Neuronal stem cell (in vitro differentiated cells): ENCODE results near the gene IGLL5.
A peak's percentile ranks its signal among the peaks of the same experiment; 100 is the strongest.

ENCODE experiments used
- DNase-seq: peaks from one replicate; pipeline ENCODE4 v3.0.0-alpha.2; 2013; ENCODE audit warnings: low spot score
- H2AFZ ChIP-seq: one replicate; pipeline ENCODE4 v1.6.1; 2013; ENCODE audit warnings: mild to moderate bottlenecking, low read length, inconsistent platforms
- H2AK5ac ChIP-seq: 2 replicates; pipeline ENCODE4 v1.6.1; 2013; ENCODE audit warnings: low read depth, mild to moderate bottlenecking, inconsistent platforms, low read length, moderate library complexity, mixed read lengths
- H2BK120ac ChIP-seq: 2 replicates; pipeline ENCODE4 v1.6.1; 2013; ENCODE audit warnings: low read depth, mild to moderate bottlenecking, inconsistent platforms, low read length, moderate library complexity, mixed read lengths
- H2BK12ac ChIP-seq: one replicate; pipeline ENCODE4 v1.6.1; 2013; ENCODE audit warnings: low read length, inconsistent platforms
- H2BK15ac ChIP-seq: 2 replicates; pipeline ENCODE4 v1.6.1; 2013; ENCODE audit warnings: mild to moderate bottlenecking, low read length, inconsistent platforms, mixed read lengths
- H2BK5ac ChIP-seq: one replicate; pipeline ENCODE4 v1.6.1; 2013; ENCODE audit warnings: inconsistent platforms, mild to moderate bottlenecking, low read length, moderate library complexity
- H3K14ac ChIP-seq: one replicate; pipeline ENCODE4 v1.6.1; 2013; ENCODE audit warnings: low read length, inconsistent platforms
- H3K18ac ChIP-seq: 2 replicates; pipeline ENCODE4 v1.6.1; 2013; ENCODE audit warnings: low read length, inconsistent platforms
- H3K23ac ChIP-seq: 2 replicates; pipeline ENCODE4 v1.6.1; 2013; ENCODE audit warnings: low read depth, mild to moderate bottlenecking, mixed read lengths, low read length, inconsistent platforms; ENCODE audit not compliant: poor library complexity
- H3K27ac ChIP-seq: replicated peaks from 3 replicates; pipeline ENCODE4 v1.5.1; 2013; ENCODE audit warnings: low read length, inconsistent platforms
- H3K27me3 ChIP-seq, 3 experiments: 2 replicates each; pipeline ENCODE4 v1.6.1; 2013; ENCODE audit warnings: low read length in 3 of 3, mild to moderate bottlenecking in 2 of 3, inconsistent platforms in 1 of 3, low read depth in 1 of 3, mixed read lengths in 1 of 3, moderate library complexity in 1 of 3; ENCODE audit not compliant: control insufficient read depth in 3 of 3, insufficient read depth in 3 of 3
- H3K36me3 ChIP-seq, 2 donors: replicated peaks in 1 of 2; 2 replicates each; pipeline ENCODE4 v1.6.1; 2013; ENCODE audit warnings: low read length in 2 of 2; ENCODE audit not compliant: control insufficient read depth in 2 of 2, insufficient read depth in 2 of 2
- H3K4ac ChIP-seq: 2 replicates; pipeline ENCODE4 v1.6.1; 2013; ENCODE audit warnings: inconsistent platforms, mild to moderate bottlenecking, low read length, moderate library complexity
- H3K4me1 ChIP-seq, 2 donors: 1 replicate in 1 of 2; 2 replicates in 1 of 2; pipeline ENCODE4 v1.6.1; 2013; ENCODE audit warnings: low read length in 2 of 2, low read depth in 1 of 2; ENCODE audit not compliant: control insufficient read depth in 2 of 2, insufficient read depth in 1 of 2
- H3K4me2 ChIP-seq: one replicate; pipeline ENCODE4 v1.6.1; 2013; ENCODE audit warnings: mild to moderate bottlenecking, low read length, inconsistent platforms; ENCODE audit not compliant: insufficient read depth, poor library complexity, severe bottlenecking
- H3K4me3 ChIP-seq, 2 donors: 2 replicates each; pipeline ENCODE4 v1.5.1; 2013; ENCODE audit warnings: low read length in 2 of 2, mild to moderate bottlenecking in 2 of 2, inconsistent platforms in 1 of 2, moderate library complexity in 1 of 2
- H3K79me1 ChIP-seq: one replicate; pipeline ENCODE4 v1.6.1; 2013; ENCODE audit warnings: low read depth, mild to moderate bottlenecking, inconsistent platforms, low read length, moderate library complexity
- H3K9ac ChIP-seq: one replicate; pipeline ENCODE4 v1.6.1; 2013; ENCODE audit warnings: mild to moderate bottlenecking, low read depth, low read length, inconsistent platforms; ENCODE audit not compliant: poor library complexity
- H3K9me3 ChIP-seq, 2 donors: replicated peaks in 1 of 2; 2 replicates each; pipeline versions ENCODE3 to v1.6.1; 2013; ENCODE audit warnings: low read length in 2 of 2, mild to moderate bottlenecking in 2 of 2, inconsistent platforms in 1 of 2, low read depth in 1 of 2, mixed read lengths in 1 of 2, moderate library complexity in 1 of 2; ENCODE audit not compliant: control insufficient read depth in 2 of 2, insufficient read depth in 1 of 2
- H4K8ac ChIP-seq: one replicate; pipeline ENCODE4 v1.6.1; 2013; ENCODE audit warnings: low read depth, mild to moderate bottlenecking, inconsistent platforms, low read length, moderate library complexity
- H4K91ac ChIP-seq: one replicate; pipeline ENCODE4 v1.6.1; 2013; ENCODE audit warnings: low read length, low read depth, mild to moderate bottlenecking, inconsistent platforms; ENCODE audit not compliant: poor library complexity
- WGBS, 2 donors: extraction: QIAGEN DNeasy Blood & Tissue Kit; methylation state at CpG; one replicate each; pipeline ENCODE4 v1.1.7; 2013; ENCODE audit warnings: missing lambda C conversion rate in 2 of 2, mixed read lengths in 1 of 2; ENCODE audit not compliant: insufficient read length in 2 of 2, insufficient replicate concordance in 1 of 2; ENCODE audit errors: extremely low coverage in 2 of 2; 5-methylcytosine and 5-hydroxymethylcytosine counted together

Gene IGLL5

GRCh38 chr22:22908941-22909604, 21.5 kb downstream of the IGLL5 start:
- Histone ChIP-seq H2BK12ac (no peak overlapping the region), H2AK5ac (no peak overlapping the region), H2BK120ac (no peak overlapping the region), H3K4me2 (no peak overlapping the region), H4K8ac (no peak overlapping the region), H4K91ac (no peak overlapping the region), H3K4ac (no peak overlapping the region), H3K27ac (no peak overlapping the region), H3K9ac (no peak overlapping the region), H2BK5ac (no peak overlapping the region), H3K23ac (no peak overlapping the region), H3K18ac (no peak overlapping the region), H3K14ac (no peak overlapping the region), H3K27me3 (peaks cover 0 to 9% (median 0%) of the 10 kb centered on the region in 3 experiments), H3K79me1 (no peaks in the 10 kb centered on the region), H2BK15ac (no peak overlapping the region), H3K36me3 (no peaks in the 10 kb centered on the region), H3K9me3 (no peaks in the 10 kb centered on the region), H3K4me3 (no peak overlapping the region), H3K4me1 (no peaks in the 10 kb centered on the region), H2AFZ (no peak overlapping the region)
- WGBS, 2 donors = no CpG with 5 or more reads among the region's 6 CpGs
- no peak for DNase-seq

- H3K9me3 ChIP-seq = no peaks in the 10 kb centered on the region
- H2BK120ac ChIP-seq = no peak overlapping the region
- H2AFZ ChIP-seq = no peak overlapping the region
- H3K14ac ChIP-seq = peak overlapping the region; percentile 63
- H3K4me2 ChIP-seq = no peak overlapping the region
- no peak overlapping the region for H3K9ac ChIP-seq
- no peaks in the 10 kb centered on the region for H3K36me3 ChIP-seq
- no peak overlapping the region for H2BK5ac ChIP-seq
- H3K4me1 ChIP-seq = no peaks in the 10 kb centered on the region
- H3K27me3 ChIP-seq = peaks cover 0 to 9% (median 0%) of the 10 kb centered on the region in 3 experiments
- H4K8ac ChIP-seq = no peak overlapping the region
- H2BK12ac ChIP-seq = no peak overlapping the region
- H4K91ac ChIP-seq = no peak overlapping the region
- WGBS, 2 donors = no CpG with 5 or more reads among the region's 7 CpGs
- H2AK5ac ChIP-seq = no peak overlapping the region
- H3K79me1 ChIP-seq = no peaks in the 10 kb centered on the region
- no peak overlapping the region for H3K18ac ChIP-seq
- H2BK15ac ChIP-seq = no peak overlapping the region
- no peak overlapping the region for H3K23ac ChIP-seq
- no peak overlapping the region for H3K4ac ChIP-seq
- DNase-seq = no peak
- H3K27ac ChIP-seq = no peak overlapping the region
- no peak overlapping the region for H3K4me3 ChIP-seq
These were observed 22.1 kb downstream of the IGLL5 start for GRCh38 chr22:22909605-22910271.

- no CpG with 5 or more reads among the region's 15 CpGs for WGBS, 2 donors
- DNase-seq = no peak
These were observed 22.9 kb downstream of the IGLL5 start for GRCh38 chr22:22910272-22911240.

More at GRCh38 chr22:22910272-22911240, 22.9 kb downstream of the IGLL5 start:
- Histone ChIP-seq H3K9ac (no peak overlapping the region), H2AK5ac (no peak overlapping the region), H3K79me1 (no peaks in the 10 kb centered on the region), H3K18ac (no peak overlapping the region), H2BK12ac (no peak overlapping the region), H3K4ac (no peak overlapping the region), H3K9me3 (no peaks in the 10 kb centered on the region), H2BK5ac (no peak overlapping the region), H3K27ac (no peak overlapping the region), H2BK120ac (no peak overlapping the region), H3K23ac (no peak overlapping the region), H2BK15ac (no peak overlapping the region), H4K8ac (no peak overlapping the region), H3K4me3 (no peak overlapping the region), H3K27me3 (peaks cover 0 to 9% (median 0%) of the 10 kb centered on the region in 3 experiments), H3K36me3 (no peaks in the 10 kb centered on the region), H2AFZ (no peak overlapping the region), H3K14ac (peak overlapping the region; percentile 39), H4K91ac (no peak overlapping the region), H3K4me2 (no peak overlapping the region), H3K4me1 (no peaks in the 10 kb centered on the region)
